Naive thymus-derived CD4-positive, alpha-beta T cell (primary cell): Measurements from ENCODE around the gene ZFAND3. TPM values are rescaled to one million over a fixed set of nuclear protein-coding genes. Genes with fewer than 3 reads are reported as not detected.

Experiments
- ATAC-seq: fragments of 150-1000 bp; cut with Tn5 transposase; 2 replicates; pipeline ENCODE4 v1.10.0; 2021; ENCODE audit warnings: mild to moderate bottlenecking, moderate library complexity
- CTCF ChIA-PET: fragments of 350-600 bp; sonication (Branson Sonifier 250); formaldehyde crosslinking; loops from one replicate; lab custom pipeline; 2021; ENCODE audit warnings: antibody characterized with exemption; lab: Charles Lee
- POLR2A ChIA-PET: fragments of 350-600 bp; sonication (Branson Sonifier 250); formaldehyde crosslinking; loops from one replicate; lab custom pipeline; 2021; ENCODE audit warnings: antibody characterized with exemption, inconsistent platforms; lab: Charles Lee
- DNase-seq, 9 donors: peaks; one replicate each; pipeline versions ENCODE4 v3.0.0 to v3.0.0-alpha.2; 2020 to 2022; ENCODE audit warnings: mixed read lengths in 1 of 9
- H3K27ac ChIP-seq: one replicate; pipeline ENCODE4 v1.7.0; 2013; ENCODE audit warnings: mild to moderate bottlenecking, low read depth, low read length, moderate library complexity
- H3K27me3 ChIP-seq, 2 donors: one replicate each; pipeline ENCODE4 v1.7.0; 2013; ENCODE audit warnings: low read length in 2 of 2, mild to moderate bottlenecking in 2 of 2, moderate library complexity in 2 of 2; ENCODE audit not compliant: control insufficient read depth in 2 of 2, insufficient read depth in 2 of 2
- H3K36me3 ChIP-seq, 3 experiments: 1 replicate in 2 of 3; 2 replicates in 1 of 3; pipeline ENCODE4 v1.7.0; 2013; ENCODE audit warnings: low read length in 3 of 3, mild to moderate bottlenecking in 3 of 3, moderate library complexity in 1 of 3; ENCODE audit not compliant: insufficient read depth in 3 of 3, control insufficient read depth in 2 of 3
- H3K4me1 ChIP-seq, 2 donors: one replicate each; pipeline ENCODE4 v1.7.0; 2013; ENCODE audit warnings: low read length in 2 of 2, mild to moderate bottlenecking in 2 of 2, moderate library complexity in 1 of 2; ENCODE audit not compliant: control insufficient read depth in 2 of 2, insufficient read depth in 2 of 2
- H3K4me3 ChIP-seq: 2 replicates; pipeline ENCODE4 v1.7.0; 2013; ENCODE audit warnings: mild to moderate bottlenecking, low read length
- H3K9me3 ChIP-seq, 3 experiments: 1 replicate in 2 of 3; 2 replicates in 1 of 3; pipeline ENCODE4 v1.7.0; 2013; ENCODE audit warnings: low read length in 3 of 3; ENCODE audit not compliant: control insufficient read depth in 2 of 3
- H3K27ac Mint-ChIP-seq, 9 donors: one replicate each; pipeline ENCODE4 v1.8.0; 2020 to 2022; ENCODE audit warnings: mixed read lengths in 9 of 9, mild to moderate bottlenecking in 8 of 9, moderate library complexity in 5 of 9, inconsistent platforms in 2 of 9
- H3K27me3 Mint-ChIP-seq, 5 donors: one replicate each; pipeline ENCODE4 v1.8.0; 2021 to 2022; ENCODE audit warnings: mixed read lengths in 5 of 5, mild to moderate bottlenecking in 1 of 5
- H3K36me3 Mint-ChIP-seq, 5 donors: one replicate each; pipeline ENCODE4 v1.8.0; 2020 to 2022; ENCODE audit warnings: mixed read lengths in 5 of 5, mild to moderate bottlenecking in 3 of 5, inconsistent platforms in 1 of 5
- H3K4me1 Mint-ChIP-seq, 7 donors: one replicate each; pipeline ENCODE4 v1.8.0; 2020 to 2022; ENCODE audit warnings: mixed read lengths in 7 of 7, mild to moderate bottlenecking in 3 of 7, inconsistent platforms in 1 of 7
- H3K4me3 Mint-ChIP-seq, 10 donors: one replicate each; pipeline ENCODE4 v1.8.0; 2020 to 2022; ENCODE audit warnings: mild to moderate bottlenecking in 10 of 10, mixed read lengths in 10 of 10, moderate library complexity in 6 of 10, inconsistent platforms in 2 of 10
- H3K9me3 Mint-ChIP-seq, 11 donors: one replicate each; pipeline ENCODE4 v1.8.0; 2020 to 2022; ENCODE audit warnings: mixed read lengths in 11 of 11, mild to moderate bottlenecking in 4 of 11, inconsistent platforms in 1 of 11, moderate library complexity in 1 of 11
- intact Hi-C, 2 donors: fragments of 100-400 bp; cut with micrococcal nuclease; formaldehyde crosslinking; loops; one replicate each; pipeline ENCODE4 v1.15.1; 2023
- polyA plus RNA-seq, 2 donors: library from polyadenylated mRNA; unstranded; fragments of 300-500 nt; fragmentation: Illumina TruSeq; gene quantifications; one replicate each; pipeline ENCODE4 v1.2.3, GENCODE V29; 2021
- total RNA-seq, 6 experiments: library from RNA in 5 of 6; stranded (reverse) in 5 of 6; gene quantifications; 1 replicate in 5 of 6; 2 replicates in 1 of 6; pipeline ENCODE4 v1.2.3 and lab custom pipeline; 2021 to 2026

ZFAND3 gene
- total and polyA plus RNA-seq, 7 experiments from 2014 or later: 3.5 to 55.0 (median 37.1) TPM

GRCh38 chr6:37923514-37923913 lies 104.0 kb downstream of the ZFAND3 start:
- peaks cover 0 to 15% (median 5%) of the 10 kb centered on the region in 5 donors for H3K36me3 Mint-ChIP-seq
- H3K9me3 ChIP-seq: no peaks in the 10 kb centered on the region
- no peaks in the 10 kb centered on the region for H3K9me3 Mint-ChIP-seq
- H3K4me1 Mint-ChIP-seq: peaks cover 8 to 78% (median 70%) of the 10 kb centered on the region in 7 donors
- H3K36me3 ChIP-seq: no peaks in the 10 kb centered on the region
- peaks cover 11 to 13% of the 10 kb centered on the region in 2 donors for H3K4me1 ChIP-seq
- CTCF ChIA-PET: no interaction called here
- H3K27me3 ChIP-seq: peaks cover 0 to 3% of the 10 kb centered on the region in 2 donors
- intact Hi-C loops: loop anchor here in 1 of 2 donors (2.0 kb wide), 1 partner anchor 23 kb away; no protein-coding TSS in a partner anchor
- H3K27ac ChIP-seq: no peak overlapping the region
- POLR2A ChIA-PET: interaction anchor here (1.9 kb wide), 1 partner anchor 10 kb away, joined by 5 read pairs; no protein-coding TSS in a partner anchor
- peak overlapping the region in 1 of 9 donors; percentile 38 for H3K27ac Mint-ChIP-seq
- ATAC-seq (no peak), DNase-seq (no peak)
- no peak overlapping the region for H3K4me3 ChIP-seq
- H3K27me3 Mint-ChIP-seq: no peaks in the 10 kb centered on the region
- H3K4me3 Mint-ChIP-seq: no peak overlapping the region

GRCh38 chr6:37926661-37927060 lies 107.1 kb downstream of the ZFAND3 start:
- H3K9me3 ChIP-seq: no peaks in the 10 kb centered on the region
- peak overlapping the region in 1 of 9 donors; percentile 47 for H3K27ac Mint-ChIP-seq
- H3K4me1 ChIP-seq: peaks cover 5 to 13% of the 10 kb centered on the region in 2 donors
- H3K36me3 Mint-ChIP-seq: peaks cover 0 to 29% (median 9%) of the 10 kb centered on the region in 5 donors
- H3K4me3 Mint-ChIP-seq: no peak overlapping the region
- H3K4me3 ChIP-seq: no peak overlapping the region
- intact Hi-C loops: no loop called here
- DNase-seq (no peak), ATAC-seq (no peak)
- H3K9me3 Mint-ChIP-seq: no peaks in the 10 kb centered on the region
- no peak overlapping the region for H3K27ac ChIP-seq
- H3K4me1 Mint-ChIP-seq: peaks cover 9 to 81% (median 70%) of the 10 kb centered on the region in 7 donors
- H3K27me3 Mint-ChIP-seq: no peaks in the 10 kb centered on the region
- peaks cover 0 to 3% of the 10 kb centered on the region in 2 donors for H3K27me3 ChIP-seq
- POLR2A ChIA-PET: interaction anchor here (1.7 kb wide), 1 partner anchor 9 kb away, joined by 4 read pairs; no protein-coding TSS in a partner anchor
- CTCF ChIA-PET: no interaction called here
- H3K36me3 ChIP-seq: no peaks in the 10 kb centered on the region

- H3K36me3 Mint-ChIP-seq: peaks cover 0 to 35% (median 16%) of the 10 kb centered on the region in 5 donors
- peak overlapping the region in 1 of 9 donors; percentile 22 for H3K27ac Mint-ChIP-seq
- H3K9me3 Mint-ChIP-seq: no peaks in the 10 kb centered on the region
- no peaks in the 10 kb centered on the region for H3K27me3 Mint-ChIP-seq
- H3K27me3 ChIP-seq: peaks cover 0 to 3% of the 10 kb centered on the region in 2 donors
- no peak for DNase-seq
- ATAC-seq: no peak
- ChIA-PET POLR2A (no interaction called here), CTCF (no interaction called here)
- H3K27ac ChIP-seq: no peak overlapping the region
- no peak overlapping the region for H3K4me3 ChIP-seq
- peaks cover 9 to 80% (median 70%) of the 10 kb centered on the region in 7 donors for H3K4me1 Mint-ChIP-seq
- no peaks in the 10 kb centered on the region for H3K9me3 ChIP-seq
- H3K4me1 ChIP-seq: peaks cover 5 to 9% of the 10 kb centered on the region in 2 donors
- no peak overlapping the region for H3K4me3 Mint-ChIP-seq
- H3K36me3 ChIP-seq: no peaks in the 10 kb centered on the region
- intact Hi-C loops: no loop called here
Observed at GRCh38 chr6:37928217-37928616, 108.7 kb downstream of the ZFAND3 start.

- H3K4me1 Mint-ChIP-seq: peaks cover 6 to 73% (median 62%) of the 10 kb centered on the region in 7 donors
- intact Hi-C loops: no loop called here
- no peak for ATAC-seq
- Histone ChIP-seq H3K36me3 (no peaks in the 10 kb centered on the region), H3K4me1 (no peaks in the 10 kb centered on the region), H3K27ac (no peak overlapping the region), H3K27me3 (peaks cover 0 to 3% of the 10 kb centered on the region in 2 donors), H3K4me3 (no peak overlapping the region), H3K9me3 (no peaks in the 10 kb centered on the region)
- H3K4me3 Mint-ChIP-seq: no peak overlapping the region
- CTCF ChIA-PET: no interaction called here
- H3K27ac Mint-ChIP-seq: peak overlapping the region in 7 of 9 donors; percentile 4 to 75 (median 37)
- H3K27me3 Mint-ChIP-seq: no peaks in the 10 kb centered on the region
- peaks cover 0 to 41% (median 24%) of the 10 kb centered on the region in 5 donors for H3K36me3 Mint-ChIP-seq
- DNase-seq: no peak
- no peaks in the 10 kb centered on the region for H3K9me3 Mint-ChIP-seq
- POLR2A ChIA-PET: interaction anchor here (0.6 kb wide), 1 partner anchor 311 kb away, joined by 3 read pairs; no protein-coding TSS in a partner anchor
Observed at GRCh38 chr6:37930288-37930971, 110.9 kb downstream of the ZFAND3 start.

GRCh38 chr6:37931066-37931465 lies 111.5 kb downstream of the ZFAND3 start:
- intact Hi-C loops: no loop called here
- Histone ChIP-seq H3K36me3 (no peaks in the 10 kb centered on the region), H3K9me3 (no peaks in the 10 kb centered on the region), H3K4me1 (peaks cover 4 to 6% of the 10 kb centered on the region in 2 donors), H3K27ac (no peak overlapping the region), H3K4me3 (no peak overlapping the region), H3K27me3 (peaks cover 0 to 3% of the 10 kb centered on the region in 2 donors)
- peaks cover 0 to 36% (median 22%) of the 10 kb centered on the region in 5 donors for H3K36me3 Mint-ChIP-seq
- no peaks in the 10 kb centered on the region for H3K9me3 Mint-ChIP-seq
- no peaks in the 10 kb centered on the region for H3K27me3 Mint-ChIP-seq
- ATAC-seq (no peak), DNase-seq (no peak)
- H3K4me1 Mint-ChIP-seq: peaks cover 12 to 74% (median 61%) of the 10 kb centered on the region in 7 donors
- POLR2A ChIA-PET: interaction anchor here (0.6 kb wide), 3 partner anchors 20 to 1986 kb away, joined by 3 to 4 read pairs (median 3); no protein-coding TSS in a partner anchor
- H3K4me3 Mint-ChIP-seq: no peak overlapping the region
- CTCF ChIA-PET: no interaction called here
- peak overlapping the region in 7 of 9 donors; percentile 4 to 75 (median 37) for H3K27ac Mint-ChIP-seq

- H3K27me3 Mint-ChIP-seq: no peaks in the 10 kb centered on the region
- no peaks in the 10 kb centered on the region for H3K9me3 Mint-ChIP-seq
- POLR2A ChIA-PET: interaction anchor here (1.5 kb wide), 1 partner anchor 11 kb away, joined by 5 read pairs; no protein-coding TSS in a partner anchor
- intact Hi-C loops: no loop called here
- H3K27me3 ChIP-seq: no peaks in the 10 kb centered on the region
- no peaks in the 10 kb centered on the region for H3K36me3 ChIP-seq
- no peak overlapping the region for H3K27ac ChIP-seq
- ATAC-seq (no peak), DNase-seq (no peak)
- CTCF ChIA-PET: no interaction called here
- peaks cover 0 to 40% (median 24%) of the 10 kb centered on the region in 5 donors for H3K36me3 Mint-ChIP-seq
- no peak overlapping the region for H3K4me3 Mint-ChIP-seq
- H3K4me1 Mint-ChIP-seq: peaks cover 26 to 79% (median 52%) of the 10 kb centered on the region in 7 donors
- H3K9me3 ChIP-seq: no peaks in the 10 kb centered on the region
- H3K4me1 ChIP-seq: peaks cover 7 to 16% of the 10 kb centered on the region in 2 donors
- no peak overlapping the region for H3K27ac Mint-ChIP-seq
- no peak overlapping the region for H3K4me3 ChIP-seq
Observed at GRCh38 chr6:37934276-37934675, 114.7 kb downstream of the ZFAND3 start.
